CD4-positive, alpha-beta T cell (primary cell): ENCODE data around the gene LPP. TPM values are rescaled to one million over a fixed set of nuclear protein-coding genes. Genes with fewer than 3 reads are reported as not detected.

Source experiments
- ATAC-seq: fragments of 200-7000 bp; cut with Tn5 transposase; one replicate; pipeline ENCODE4 v1.10.0; 2022; ENCODE audit warnings: mild to moderate bottlenecking; ENCODE audit not compliant: poor library complexity
- CTCF ChIA-PET: fragments of 350-600 bp; sonication (Branson Sonifier 250); formaldehyde crosslinking; loops from one replicate; lab custom pipeline; 2021; ENCODE audit warnings: antibody characterized with exemption, inconsistent platforms; lab: Charles Lee
- POLR2A ChIA-PET: fragments of 350-600 bp; sonication (Branson Sonifier 250); formaldehyde crosslinking; loops from one replicate; lab custom pipeline; 2021; ENCODE audit warnings: antibody characterized with exemption, inconsistent platforms; lab: Charles Lee
- DNase-seq, 14 experiments: peaks; one replicate each; pipeline ENCODE4 v3.0.0-alpha.2; 2013 to 2020; ENCODE audit warnings: mixed read lengths in 2 of 14
- H3K27ac ChIP-seq, 2 donors: one replicate each; pipeline versions ENCODE4 v1.5.1 to v1.7.0; 2013; ENCODE audit warnings: low read length in 2 of 2, low read depth in 1 of 2, mild to moderate bottlenecking in 1 of 2
- H3K27me3 ChIP-seq, 2 experiments: 1 replicate in 1 of 2; 2 replicates in 1 of 2; pipeline versions ENCODE4 v1.6.1 to v1.7.0; 2013; ENCODE audit warnings: low read length in 2 of 2, control low read depth in 1 of 2, mild to moderate bottlenecking in 1 of 2, moderate library complexity in 1 of 2; ENCODE audit not compliant: insufficient read depth in 2 of 2, control insufficient read depth in 1 of 2
- H3K36me3 ChIP-seq: one replicate; pipeline ENCODE4 v1.6.1; 2013; ENCODE audit warnings: low read length, control low read depth; ENCODE audit not compliant: insufficient read depth
- H3K4me1 ChIP-seq: one replicate; pipeline ENCODE4 v1.6.1; 2013; ENCODE audit warnings: low read length, control low read depth; ENCODE audit not compliant: insufficient read depth
- H3K4me3 ChIP-seq: one replicate; pipeline ENCODE4 v1.5.1; 2013; ENCODE audit warnings: mild to moderate bottlenecking, low read length, moderate library complexity
- H3K9me3 ChIP-seq, 2 experiments: 1 replicate in 1 of 2; 2 replicates in 1 of 2; pipeline versions ENCODE4 v1.6.1 to v1.7.0; 2013; ENCODE audit warnings: low read length in 2 of 2, mild to moderate bottlenecking in 2 of 2, control low read depth in 1 of 2, moderate library complexity in 1 of 2; ENCODE audit not compliant: control insufficient read depth in 1 of 2, insufficient read depth in 1 of 2
- H3K27ac Mint-ChIP-seq: one replicate; pipeline ENCODE4 v1.8.0; 2020; ENCODE audit warnings: mixed read lengths
- H3K27me3 Mint-ChIP-seq: one replicate; pipeline ENCODE4 v1.8.0; 2021; ENCODE audit warnings: mixed read lengths
- H3K36me3 Mint-ChIP-seq: one replicate; pipeline ENCODE4 v1.8.0; 2021; ENCODE audit warnings: low read depth, mixed read lengths
- H3K4me1 Mint-ChIP-seq: one replicate; pipeline ENCODE4 v1.8.0; 2021; ENCODE audit warnings: low read depth, mixed read lengths
- H3K4me3 Mint-ChIP-seq: one replicate; pipeline ENCODE4 v1.8.0; 2020; ENCODE audit warnings: mild to moderate bottlenecking, mixed read lengths
- H3K9me3 Mint-ChIP-seq: one replicate; pipeline ENCODE4 v1.8.0; 2020; ENCODE audit warnings: mixed read lengths
- CTCF ChIP-seq: fragments of 200-600 bp; IDR thresholded peaks from one replicate; pipeline ENCODE4 v1.8.0; 2022; ENCODE audit warnings: antibody characterized with exemption, mild to moderate bottlenecking
- intact Hi-C, 2 experiments: fragments of 100-400 bp; cut with DNase I in 1 of 2; cut with micrococcal nuclease in 1 of 2; formaldehyde crosslinking; loops; one replicate each; pipeline versions ENCODE4 v1.15.1 to v1.9.0; 2023 to 2025; cut with DNase I, micrococcal nuclease
- total RNA-seq, 174 experiments: library from RNA in 2 of 174; stranded (reverse) in 2 of 174; gene quantifications; one replicate each; pipeline ENCODE4 v1.2.3 and lab custom pipeline; 2021 to 2026

The LPP gene
- total RNA-seq, 2 experiments from 2014 or later = 45.6 to 45.9 TPM

- TF ChIP-seq CTCF = no peak
- ChIA-PET CTCF (no interaction called here), POLR2A (no interaction called here)
- Mint-ChIP-seq H3K4me1 (peaks cover 36% of the 10 kb centered on the region), H3K36me3 (peaks cover 6% of the 10 kb centered on the region), H3K9me3 (no peaks in the 10 kb centered on the region), H3K27me3 (no peaks in the 10 kb centered on the region), H3K4me3 (no peak overlapping the region), H3K27ac (no peak overlapping the region)
- ATAC-seq (no peak), DNase-seq (no peak)
- no peaks in the 10 kb centered on the region for H3K36me3 ChIP-seq
- H3K4me1 ChIP-seq = peaks cover 13% of the 10 kb centered on the region
- H3K27me3 ChIP-seq = no peaks in the 10 kb centered on the region
- H3K27ac ChIP-seq = no peak overlapping the region
- intact Hi-C loops = no loop called here
- no peak overlapping the region for H3K4me3 ChIP-seq
- no peaks in the 10 kb centered on the region for H3K9me3 ChIP-seq
Measured at GRCh38 chr3:188301147-188301546, 147.2 kb downstream of the LPP start.

- Histone ChIP-seq H3K27me3 (no peaks in the 10 kb centered on the region), H3K4me3 (no peak overlapping the region), H3K36me3 (no peaks in the 10 kb centered on the region), H3K27ac (no peak overlapping the region), H3K4me1 (peaks cover 9% of the 10 kb centered on the region), H3K9me3 (no peaks in the 10 kb centered on the region)
- Mint-ChIP-seq H3K4me1 (peaks cover 29% of the 10 kb centered on the region), H3K4me3 (no peak overlapping the region), H3K9me3 (no peaks in the 10 kb centered on the region), H3K36me3 (peaks cover 6% of the 10 kb centered on the region), H3K27me3 (no peaks in the 10 kb centered on the region), H3K27ac (no peak overlapping the region)
- intact Hi-C loops = no loop called here
- no peak for TF ChIP-seq CTCF
- CTCF ChIA-PET = interaction anchor here (1.1 kb wide), 1 partner anchor 28 kb away, joined by 3 read pairs; no protein-coding TSS in a partner anchor
- DNase-seq (no peak), ATAC-seq (no peak)
- POLR2A ChIA-PET = no interaction called here
Measured at GRCh38 chr3:188303286-188303799, 149.4 kb downstream of the LPP start.

GRCh38 chr3:188303823-188304222, 149.9 kb downstream of the LPP start:
- DNase-seq (no peak), ATAC-seq (no peak)
- H3K9me3 ChIP-seq = no peaks in the 10 kb centered on the region
- no peak overlapping the region for H3K4me3 ChIP-seq
- intact Hi-C loops = no loop called here
- Mint-ChIP-seq H3K4me3 (no peak overlapping the region), H3K9me3 (no peaks in the 10 kb centered on the region), H3K36me3 (peaks cover 6% of the 10 kb centered on the region), H3K27me3 (no peaks in the 10 kb centered on the region), H3K4me1 (peaks cover 27% of the 10 kb centered on the region), H3K27ac (no peak overlapping the region)
- ChIA-PET CTCF (no interaction called here), POLR2A (no interaction called here)
- H3K27me3 ChIP-seq = no peaks in the 10 kb centered on the region
- no peaks in the 10 kb centered on the region for H3K36me3 ChIP-seq
- no peak for TF ChIP-seq CTCF
- peaks cover 7% of the 10 kb centered on the region for H3K4me1 ChIP-seq
- no peak overlapping the region for H3K27ac ChIP-seq
